ENCODE results near the gene PLA2G6. TPM values are rescaled to one million over a fixed set of nuclear protein-coding genes. Genes with fewer than 3 reads are reported as not detected.
"Not testable (repeated sequence)": the region's sequence is repeated elsewhere in the genome, so short reads cannot be mapped to it uniquely, and the experiment has no call there.

The PLA2G6 gene
- total RNA-seq, 4 donors from 2014 or later = 30.7 to 327 (median 72.3) TPM

GRCh38 chr22:38155703-38156102 is 25.9 kb downstream of the PLA2G6 start:
- DNase-seq = no peak
- peaks cover 0 to 8% (median 1%) of the 10 kb centered on the region in 4 donors for H3K4me1 ChIP-seq
- H3K36me3 ChIP-seq = no peaks in the 10 kb centered on the region
- intact Hi-C loops (cut with DNase I; ENCODE audit: low total_unique reads) = no loop called here
- H3K9me3 ChIP-seq = no peaks in the 10 kb centered on the region
- H3K27ac ChIP-seq = no peak overlapping the region
- TF ChIP-seq EP300 (IDR thresholded peaks at IDR 0.05; ENCODE audit: low read depth) = no peak
- no peak for TF ChIP-seq POLR2AphosphoS5 (IDR thresholded peaks at IDR 0.05)
- no peak for TF ChIP-seq POLR2A (IDR thresholded peaks at IDR 0.05)
- TF ChIP-seq CTCF (IDR thresholded peaks at IDR 0.05) = no peak
- H3K4me3 ChIP-seq = no peak overlapping the region
- H3K27me3 ChIP-seq = no peaks in the 10 kb centered on the region
- 94 to 100% methylated on average over 1 of the region's 1 CpG for WGBS, 2 donors (ENCODE audit: low coverage in 1 of 2)
- in situ Hi-C loops (cut with MboI; ENCODE audit: low pct_ligation_motif_present in 1 of 4, low pct_unique_long_range_greater_than_20kb in 1 of 4, low sequenced_read_pairs in 3 of 4) = no loop called here

DNA sequence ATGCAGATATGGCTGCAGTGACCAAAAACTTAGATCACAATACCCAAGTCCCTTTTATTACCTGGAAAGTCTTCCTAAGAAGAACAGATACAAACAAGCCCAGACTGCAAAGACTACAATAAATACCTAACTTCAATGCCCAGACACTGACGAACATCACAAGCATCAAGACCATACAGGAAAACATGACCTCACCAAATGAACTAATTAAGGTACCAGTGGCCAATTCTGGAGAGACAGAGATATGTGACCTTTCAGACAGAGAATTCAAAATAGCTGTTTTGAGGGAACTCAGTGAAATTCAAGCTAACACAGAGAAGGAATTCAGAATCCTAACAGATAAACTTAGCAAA is 27.1 kb downstream of the PLA2G6 start:
- H3K27ac ChIP-seq = peak overlapping the region in 1 of 4 donors; percentile 52
- in situ Hi-C loops (cut with MboI; ENCODE audit: low pct_ligation_motif_present in 1 of 4, low pct_unique_long_range_greater_than_20kb in 1 of 4, low sequenced_read_pairs in 3 of 4); H3K4me3 ChIP-seq; H3K4me1 ChIP-seq; H3K9me3 ChIP-seq; DNase-seq; H3K36me3 ChIP-seq; H3K27me3 ChIP-seq: not testable (repeated sequence)
- WGBS, 2 donors (ENCODE audit: low coverage in 1 of 2) = 52 to 88% methylated on average over 1 of the region's 1 CpG
- intact Hi-C loops (cut with DNase I; ENCODE audit: low total_unique reads) = loop anchor here (5.0 kb wide), 1 partner anchor 962 kb away; no protein-coding TSS in a partner anchor

- Histone ChIP-seq H3K27ac (peak overlapping the region in 1 of 4 donors; percentile 52), H3K4me1 (peaks cover 0 to 8% (median 1%) of the 10 kb centered on the region in 4 donors), H3K9me3 (no peaks in the 10 kb centered on the region), H3K36me3 (no peaks in the 10 kb centered on the region), H3K4me3 (no peak overlapping the region), H3K27me3 (no peaks in the 10 kb centered on the region)
- in situ Hi-C loops (cut with MboI; ENCODE audit: low pct_ligation_motif_present in 1 of 4, low pct_unique_long_range_greater_than_20kb in 1 of 4, low sequenced_read_pairs in 3 of 4) (no loop called here), intact Hi-C loops (cut with DNase I; ENCODE audit: low total_unique reads) (loop anchor here (5.0 kb wide), 1 partner anchor 962 kb away; no protein-coding TSS in a partner anchor)
- peak; percentile 27 for DNase-seq
- no peak for TF ChIP-seq POLR2A (IDR thresholded peaks at IDR 0.05)
- no peak for TF ChIP-seq EP300 (IDR thresholded peaks at IDR 0.05; ENCODE audit: low read depth)
- no peak for TF ChIP-seq CTCF (IDR thresholded peaks at IDR 0.05)
- no peak for TF ChIP-seq POLR2AphosphoS5 (IDR thresholded peaks at IDR 0.05)
- 40 to 70% methylated on average over 1 to 3 of the region's 4 CpGs for WGBS, 2 donors (ENCODE audit: low coverage in 1 of 2)
Observed at GRCh38 chr22:38153821-38154562, 27.6 kb downstream of the PLA2G6 start.

GRCh38 chr22:38151126-38151500 is 30.5 kb downstream of the PLA2G6 start:
- DNase-seq = no peak
- TF ChIP-seq CTCF (IDR thresholded peaks at IDR 0.05) = no peak
- Histone ChIP-seq H3K9me3 (no peaks in the 10 kb centered on the region), H3K4me3 (no peak overlapping the region), H3K36me3 (no peaks in the 10 kb centered on the region), H3K27ac (no peak overlapping the region), H3K4me1 (peaks cover 0 to 8% (median 1%) of the 10 kb centered on the region in 4 donors), H3K27me3 (no peaks in the 10 kb centered on the region)
- WGBS, 2 donors (ENCODE audit: low coverage in 1 of 2) = 90 to 99% methylated on average over 8 of the region's 8 CpGs
- in situ Hi-C loops (cut with MboI; ENCODE audit: low pct_ligation_motif_present in 1 of 4, low pct_unique_long_range_greater_than_20kb in 1 of 4, low sequenced_read_pairs in 3 of 4) = no loop called here
- intact Hi-C loops (cut with DNase I; ENCODE audit: low total_unique reads) = loop anchor here (5.0 kb wide), 1 partner anchor 959 kb away; no protein-coding TSS in a partner anchor

DNA sequence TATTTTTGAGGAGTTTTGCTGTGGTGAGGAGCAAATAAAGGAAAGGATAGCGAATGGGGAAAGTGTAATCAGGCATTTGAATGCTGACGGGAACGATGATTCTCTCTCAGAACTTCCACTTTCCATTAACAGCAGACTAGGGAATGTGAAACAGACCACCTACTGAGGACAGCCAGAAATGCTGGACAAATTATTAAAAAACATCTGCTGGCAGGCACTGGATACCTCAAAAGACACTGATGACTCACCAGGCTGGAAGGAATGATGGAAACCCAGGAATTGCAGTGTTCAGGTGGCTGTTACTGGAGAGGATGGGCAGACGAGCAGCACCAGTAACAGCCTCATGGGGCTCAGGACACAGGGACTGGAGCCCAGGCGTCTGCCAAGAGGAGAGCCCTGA is 33.4 kb downstream of the PLA2G6 start:
- intact Hi-C loops (cut with DNase I; ENCODE audit: low total_unique reads) = no loop called here
- Histone ChIP-seq H3K4me3 (no peak overlapping the region), H3K36me3 (no peaks in the 10 kb centered on the region), H3K4me1 (no peaks in the 10 kb centered on the region), H3K27ac (no peak overlapping the region), H3K9me3 (no peaks in the 10 kb centered on the region), H3K27me3 (no peaks in the 10 kb centered on the region)
- TF ChIP-seq POLR2A (IDR thresholded peaks at IDR 0.05) (no peak), CTCF (IDR thresholded peaks at IDR 0.05) (no peak), EP300 (IDR thresholded peaks at IDR 0.05; ENCODE audit: low read depth) (no peak), POLR2AphosphoS5 (IDR thresholded peaks at IDR 0.05) (no peak)
- DNase-seq = no peak
- in situ Hi-C loops (cut with MboI; ENCODE audit: low pct_ligation_motif_present in 1 of 4, low pct_unique_long_range_greater_than_20kb in 1 of 4, low sequenced_read_pairs in 3 of 4) = no loop called here
- WGBS, 2 donors (ENCODE audit: low coverage in 1 of 2) = 80 to 94% methylated on average over 3 to 5 of the region's 5 CpGs

GRCh38 chr22:38146166-38146565 is 35.5 kb downstream of the PLA2G6 start:
- intact Hi-C loops (cut with DNase I; ENCODE audit: low total_unique reads); in situ Hi-C loops (cut with MboI; ENCODE audit: low pct_ligation_motif_present in 1 of 4, low pct_unique_long_range_greater_than_20kb in 1 of 4, low sequenced_read_pairs in 3 of 4); H3K27ac ChIP-seq; H3K9me3 ChIP-seq; H3K36me3 ChIP-seq; H3K27me3 ChIP-seq; H3K4me1 ChIP-seq; H3K4me3 ChIP-seq; DNase-seq: not testable (repeated sequence)
- 83 to 94% methylated on average over 1 to 3 of the region's 3 CpGs for WGBS, 2 donors (ENCODE audit: low coverage in 1 of 2)
